GM12878 (cell line): ENCODE results near the gene CFAP97D2.

Experiments
- CTCF ChIP-seq, 3 experiments: IDR thresholded peaks in 2 of 3; conservative IDR thresholded peaks in 1 of 3; 2 replicates each; pipeline ENCODE4 v1.5.1; 2011; ENCODE audit warnings: low read depth in 3 of 3, low read length in 3 of 3, mild to moderate bottlenecking in 3 of 3, control low read depth in 2 of 3, moderate library complexity in 2 of 3, inconsistent platforms in 1 of 3, mixed read lengths in 1 of 3; ENCODE audit not compliant: control insufficient read depth in 2 of 3, insufficient read depth in 1 of 3; ENCODE audit errors: extremely low read depth in 1 of 3
- FOS ChIP-seq: IDR thresholded peaks from 3 replicates; pipeline ENCODE4 v1.6.1; 2011; ENCODE audit warnings: borderline replicate concordance; ENCODE audit not compliant: insufficient read length; ENCODE audit errors: extremely low read depth
- REST ChIP-seq: IDR thresholded peaks from 2 replicates; pipeline ENCODE4 v1.6.1; 2012; ENCODE audit warnings: mild to moderate bottlenecking, low read depth, low read length
- SMC3 ChIP-seq: IDR thresholded peaks from 2 replicates; pipeline ENCODE4 v1.6.1; 2011; ENCODE audit warnings: low read length, improper control_type of control experiment, borderline replicate concordance
- SRF ChIP-seq, 2 experiments: IDR thresholded peaks; 2 replicates each; pipeline ENCODE4 v1.6.1; 2011; ENCODE audit warnings: low read depth in 2 of 2, low read length in 2 of 2, mild to moderate bottlenecking in 1 of 2, moderate library complexity in 1 of 2
- YY1 ChIP-seq: IDR thresholded peaks from 2 replicates; pipeline ENCODE4 v1.6.1; 2011; ENCODE audit warnings: low read depth, mild to moderate bottlenecking, low read length

DNA sequence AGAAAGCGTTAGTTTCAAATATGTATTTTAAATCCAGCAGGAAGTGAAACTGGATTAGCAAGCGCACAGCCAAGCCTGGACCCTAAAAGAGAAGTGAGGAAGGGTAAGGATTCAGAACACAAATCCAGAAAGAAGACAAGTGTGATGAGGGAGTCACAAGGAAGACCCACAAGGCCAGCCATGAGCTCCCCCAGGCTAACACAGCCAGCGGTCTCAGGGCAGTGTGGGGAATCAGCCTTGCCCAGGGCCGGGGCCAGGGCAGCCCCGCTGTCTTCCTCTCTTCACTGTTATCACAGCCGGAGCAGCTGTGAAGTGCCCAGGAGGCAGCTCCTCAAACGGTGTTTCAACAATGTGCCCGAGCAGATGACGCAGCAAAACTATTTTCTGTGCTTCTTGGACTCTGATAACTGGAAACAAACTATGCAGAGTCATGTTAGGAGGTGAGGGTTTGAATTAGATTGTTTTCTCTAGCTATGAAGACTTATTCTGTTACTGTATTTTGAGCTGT lies 43.5 kb downstream of the CFAP97D2 start:
- TF ChIP-seq CTCF (IDR thresholded peaks at IDR 0.05 in 2 of 3, conservative IDR thresholded peaks at IDR 0.05 in 1 of 3; ENCODE audit: control insufficient read depth in 2 of 3, extremely low read depth in 1 of 3, insufficient read depth in 1 of 3, low read depth in 3 of 3, low read length in 3 of 3) (no peak), SRF (IDR thresholded peaks at IDR 0.05; ENCODE audit: low read depth in 2 of 2, low read length in 2 of 2) (no peak), FOS (no peak), REST (no peak), YY1 (no peak), SMC3 (no peak)
